Uterus (tissue), 4 donors: ENCODE measurements around the gene GPR85. TPM values are rescaled to one million over a fixed set of nuclear protein-coding genes. Genes with fewer than 3 reads are reported as not detected.
"Not testable (repeated sequence)": the region's sequence is repeated elsewhere in the genome, so short reads cannot be mapped to it uniquely, and the experiment has no call there.

Experiments used
- DNase-seq, 2 donors: peaks; one replicate each; pipeline ENCODE4 v3.0.0-alpha.2; 2019 to 2020
- H3K27ac ChIP-seq, 2 donors: fragments of 200-600 bp; sonication (generic); 1 replicate in 1 of 2; 2 replicates in 1 of 2; pipeline ENCODE4 v1.5.1; 2016 to 2018
- H3K27me3 ChIP-seq, 2 donors: fragments of 200-600 bp; sonication (generic); one replicate each; pipeline ENCODE4 v1.5.1; 2018 to 2019; ENCODE audit warnings: control low read depth in 1 of 2
- H3K36me3 ChIP-seq, 2 donors: fragments of 200-600 bp; sonication (generic); one replicate each; pipeline ENCODE4 v1.5.1; 2019; ENCODE audit warnings: control low read depth in 1 of 2
- H3K4me1 ChIP-seq, 2 donors: fragments of 200-600 bp; sonication (generic); one replicate each; pipeline ENCODE4 v1.5.1; 2018 to 2019; ENCODE audit warnings: control low read depth in 1 of 2
- H3K4me3 ChIP-seq, 2 donors: fragments of 200-600 bp; sonication (generic); 1 replicate in 1 of 2; 2 replicates in 1 of 2; pipeline ENCODE4 v1.5.1; 2018 to 2019; ENCODE audit warnings: mild to moderate bottlenecking in 1 of 2
- H3K9me3 ChIP-seq, 2 donors: fragments of 200-600 bp; sonication (generic); one replicate each; pipeline ENCODE4 v1.5.1; 2019; ENCODE audit warnings: control low read depth in 1 of 2
- CTCF ChIP-seq, 4 experiments: fragments of 200-600 bp in 2 of 4; fragments of 450-650 bp in 2 of 4; sonication (generic) in 2 of 4; IDR thresholded peaks; one replicate each; pipeline ENCODE4 v1.5.1; 2016 to 2019; ENCODE audit warnings: antibody characterized with exemption in 4 of 4, mild to moderate bottlenecking in 2 of 4, moderate library complexity in 1 of 4
- POLR2A ChIP-seq, 2 donors: fragments of 450-650 bp; IDR thresholded peaks; one replicate each; pipeline ENCODE4 v1.6.1; 2016; ENCODE audit warnings: antibody characterized with exemption in 2 of 2, mild to moderate bottlenecking in 1 of 2, moderate library complexity in 1 of 2
- intact Hi-C: fragments of 100-400 bp; cut with DNase I; formaldehyde crosslinking; loops from one replicate; pipeline ENCODE4 v1.15.1; 2023; ENCODE audit warnings: low total_unique reads
- total RNA-seq, 4 donors: library from RNA; depleted of rRNA in 3 of 4; stranded (reverse); fragments of >200 nt in 3 of 4; gene quantifications; one replicate each; pipeline versions ENCODE4 v1.1.0 to v1.2.4, GENCODE V29; 2014 to 2023
- donor health status: DM: yes; HTN: yes; CAD: no.

The GPR85 gene
- total RNA-seq, 4 donors from 2014 or later, result 1.0 to 4.8 TPM; not detected in 2

GRCh38 chr7:113071465-113071864, 15.2 kb downstream of the GPR85 start:
- Histone ChIP-seq H3K36me3 (no peaks in the 10 kb centered on the region), H3K4me1 (no peaks in the 10 kb centered on the region), H3K27me3 (no peaks in the 10 kb centered on the region), H3K27ac (no peak overlapping the region), H3K9me3 (no peaks in the 10 kb centered on the region), H3K4me3 (no peak overlapping the region)
- intact Hi-C loops, result no loop called here
- no peak for TF ChIP-seq CTCF (IDR thresholded peaks at IDR 0.05)
- TF ChIP-seq POLR2A (IDR thresholded peaks at IDR 0.05), result no peak
- DNase-seq, result no peak

- no peaks in the 10 kb centered on the region for H3K9me3 ChIP-seq
- H3K4me1 ChIP-seq, result no peaks in the 10 kb centered on the region
- TF ChIP-seq CTCF (IDR thresholded peaks at IDR 0.05) (no peak), POLR2A (IDR thresholded peaks at IDR 0.05) (no peak)
- no peaks in the 10 kb centered on the region for H3K27me3 ChIP-seq
- no peak for DNase-seq
- H3K36me3 ChIP-seq, result no peaks in the 10 kb centered on the region
- intact Hi-C loops, result no loop called here
- no peak overlapping the region for H3K4me3 ChIP-seq
- no peak overlapping the region for H3K27ac ChIP-seq
Observed at GRCh38 chr7:113062499-113062898, 24.1 kb downstream of the GPR85 start.

GRCh38 chr7:113060100-113060499, 26.5 kb downstream of the GPR85 start:
- Histone ChIP-seq H3K4me3 (no peak overlapping the region), H3K36me3 (no peaks in the 10 kb centered on the region), H3K27me3 (no peaks in the 10 kb centered on the region), H3K27ac (no peak overlapping the region), H3K9me3 (no peaks in the 10 kb centered on the region), H3K4me1 (no peaks in the 10 kb centered on the region)
- no peak for DNase-seq
- TF ChIP-seq POLR2A (IDR thresholded peaks at IDR 0.05) (no peak), CTCF (IDR thresholded peaks at IDR 0.05) (no peak)
- intact Hi-C loops, result no loop called here

GRCh38 chr7:113054938-113055337, 31.7 kb downstream of the GPR85 start:
- no peak for DNase-seq
- intact Hi-C loops, result no loop called here
- no peak overlapping the region for H3K27ac ChIP-seq
- TF ChIP-seq POLR2A (IDR thresholded peaks at IDR 0.05) (no peak), CTCF (IDR thresholded peaks at IDR 0.05) (no peak)
- H3K36me3 ChIP-seq, result no peaks in the 10 kb centered on the region
- no peaks in the 10 kb centered on the region for H3K4me1 ChIP-seq
- no peaks in the 10 kb centered on the region for H3K27me3 ChIP-seq
- H3K4me3 ChIP-seq, result no peak overlapping the region
- no peaks in the 10 kb centered on the region for H3K9me3 ChIP-seq

GRCh38 chr7:113054272-113054671, 32.4 kb downstream of the GPR85 start:
- H3K27ac ChIP-seq, H3K9me3 ChIP-seq, DNase-seq, H3K4me3 ChIP-seq, intact Hi-C loops, H3K27me3 ChIP-seq, H3K4me1 ChIP-seq, H3K36me3 ChIP-seq: not testable (repeated sequence)

- H3K27me3 ChIP-seq, H3K27ac ChIP-seq, DNase-seq, H3K4me3 ChIP-seq, H3K4me1 ChIP-seq, H3K36me3 ChIP-seq, H3K9me3 ChIP-seq, intact Hi-C loops: not testable (repeated sequence)
Observed at GRCh38 chr7:113049221-113049620, 37.4 kb downstream of the GPR85 start.
